HepG2 (cell line): ENCODE results near the gene AGFG1. TPM values are rescaled to one million over a fixed set of nuclear protein-coding genes. Genes with fewer than 3 reads are reported as not detected.
A peak's percentile ranks its signal among the peaks of the same experiment; 100 is the strongest.

Experiments used
- ATAC-seq: fragments of 200-7000 bp; cut with Tn5 transposase; 3 replicates; pipeline ENCODE4 v1.9.1; 2020; ENCODE audit warnings: mild to moderate bottlenecking, moderate library complexity
- BruUV-seq: library from RNA; stranded (reverse); fragments of 400-500 nt; replicated peaks from 2 replicates; lab custom pipeline; 2021; lab: Mats Ljungman, UMichigan
- CTCF ChIA-PET: fragments of 300-600 bp; formaldehyde crosslinking; extraction: SDS; loops from one replicate; lab custom pipeline; 2021; ENCODE audit warnings: low total read pairs, inconsistent platforms, low intra/inter-chr PET ratio; lab: Yijun Ruan, JAX
- POLR2A ChIA-PET: fragments of 350-600 bp; sonication (Branson Sonifier 250); formaldehyde crosslinking; loops from one replicate; lab custom pipeline; 2020; ENCODE audit warnings: antibody characterized with exemption, inconsistent platforms; lab: Yijun Ruan, JAX
- DNase-seq: peaks from one replicate; pipeline ENCODE4 v3.0.0-alpha.2; 2015; ENCODE audit warnings: low spot score
- FAIRE-seq: peaks from 3 replicates; lab custom pipeline; 2011; peaks lifted over from hg19 to GRCh38; lab: Jason Lieb, UNC
- H2AFZ ChIP-seq: one replicate; pipeline ENCODE4 v1.6.1; 2011; ENCODE audit warnings: low read length, inconsistent platforms
- H3K27ac ChIP-seq: fragments of 300-600 bp; 3 replicates; pipeline ENCODE4 v1.8.0; 2011; ENCODE audit warnings: mixed run types, mild to moderate bottlenecking, mixed read lengths, low read length, inconsistent platforms; ENCODE audit not compliant: insufficient read depth; ENCODE audit errors: extremely low read length
- H3K27me3 ChIP-seq, 2 experiments: fragments of 200-600 bp in 1 of 2; 2 replicates in 1 of 2; 3 replicates in 1 of 2; pipeline versions ENCODE4 v1.6.0 to v1.8.0; 2011; ENCODE audit warnings: low read length in 2 of 2, mild to moderate bottlenecking in 2 of 2, moderate library complexity in 2 of 2, inconsistent platforms in 1 of 2; ENCODE audit not compliant: insufficient read depth in 2 of 2, control insufficient read depth in 1 of 2
- H3K36me3 ChIP-seq, 2 experiments: fragments of 200-600 bp in 1 of 2; replicated peaks in 1 of 2; 2 replicates in 1 of 2; 3 replicates in 1 of 2; pipeline versions ENCODE4 v1.5.1 to v1.8.0; 2011; ENCODE audit warnings: low read length in 2 of 2, inconsistent platforms in 1 of 2; ENCODE audit not compliant: insufficient read depth in 2 of 2, control insufficient read depth in 1 of 2
- H3K4me1 ChIP-seq: 2 replicates; pipeline ENCODE4 v1.5.1; 2012; ENCODE audit warnings: low read length, inconsistent platforms; ENCODE audit not compliant: insufficient read depth
- H3K4me2 ChIP-seq: 2 replicates; pipeline ENCODE4 v1.6.0; 2011; ENCODE audit warnings: low read depth, low read length, inconsistent platforms
- H3K4me3 ChIP-seq, 3 experiments: fragments of 200-600 bp in 1 of 3; sonication (generic), shearing (Covaris generic) in 1 of 3; replicated peaks in 1 of 3; 2 replicates each; pipeline ENCODE4 v1.5.1; 2011 to 2016; ENCODE audit warnings: low read length in 3 of 3, inconsistent platforms in 2 of 3, low read depth in 2 of 3, mild to moderate bottlenecking in 2 of 3, control low read depth in 1 of 3, mixed read lengths in 1 of 3; ENCODE audit not compliant: insufficient read depth in 1 of 3
- H3K79me2 ChIP-seq: one replicate; pipeline ENCODE4 v1.6.1; 2011; ENCODE audit warnings: low read length, inconsistent platforms; ENCODE audit not compliant: insufficient read depth
- H3K9ac ChIP-seq: 2 replicates; pipeline ENCODE4 v1.6.0; 2011; ENCODE audit warnings: mild to moderate bottlenecking, low read depth, low read length, inconsistent platforms; ENCODE audit not compliant: insufficient read depth
- H3K9me3 ChIP-seq: 2 replicates; pipeline ENCODE4 v1.5.1; 2012; ENCODE audit warnings: mild to moderate bottlenecking, low read length
- H4K20me1 ChIP-seq: 2 replicates; pipeline ENCODE4 v1.6.0; 2011; ENCODE audit warnings: inconsistent platforms, mild to moderate bottlenecking, low read length, moderate library complexity; ENCODE audit not compliant: insufficient read depth
- CHD4 ChIP-seq: fragments of 200-600 bp; sonication (generic); IDR thresholded peaks from 2 replicates; pipeline ENCODE4 v1.7.0; 2017; ENCODE audit warnings: mild to moderate bottlenecking, low read length, borderline replicate concordance
- FOXA1 ChIP-seq, 2 experiments: fragments of 450-650 bp in 1 of 2; sonication (generic) in 1 of 2; formaldehyde crosslinking in 1 of 2; IDR thresholded peaks; 2 replicates each; pipeline versions ENCODE4 v1.4.0 to v1.6.1; 2016 to 2020; ENCODE audit warnings: missing genetic modification reagents in 1 of 2
- NFIB ChIP-seq: sonication (generic); formaldehyde crosslinking; IDR thresholded peaks from 2 replicates; pipeline ENCODE4 v1.9.0; 2021; ENCODE audit warnings: missing genetic modification reagents, mild to moderate bottlenecking, borderline replicate concordance
- RCOR2 ChIP-seq: IDR thresholded peaks from 2 replicates; pipeline ENCODE4 v1.6.1; 2016; ENCODE audit warnings: missing biosample characterization, missing genetic modification reagents
- SIX4 ChIP-seq: sonication (generic); formaldehyde crosslinking; IDR thresholded peaks from 2 replicates; pipeline ENCODE4 v1.4.0; 2020; ENCODE audit warnings: missing genetic modification reagents
- ZBTB34 ChIP-seq: sonication (generic); formaldehyde crosslinking; IDR thresholded peaks from 2 replicates; pipeline ENCODE4 v1.8.0; 2022; ENCODE audit warnings: mild to moderate bottlenecking, missing genetic modification reagents
- ZFY ChIP-seq: sonication (generic); formaldehyde crosslinking; IDR thresholded peaks from 2 replicates; pipeline ENCODE4 v1.4.0; 2020; ENCODE audit warnings: missing genetic modification reagents
- ZNF629 ChIP-seq: sonication (generic); formaldehyde crosslinking; conservative IDR thresholded peaks from 2 replicates; pipeline ENCODE4 v1.5.0; 2020; ENCODE audit warnings: missing genetic modification reagents
- WGBS: methylation state at CpG from one replicate; pipeline ENCODE4 v1.1.6; 2017; ENCODE audit warnings: low lambda C conversion rate; 5-methylcytosine and 5-hydroxymethylcytosine counted together
- in situ Hi-C: cut with HindIII; loops from 2 replicates; pipeline ENCODE4 v1.10.0; 2017; ENCODE audit warnings: low pct_unique_long_range_greater_than_20kb; ENCODE audit not compliant: extremely low pct_ligation_motif_present
- intact Hi-C: fragments of 100-400 bp; cut with micrococcal nuclease; formaldehyde crosslinking; loops from one replicate; pipeline ENCODE4 v1.10.0; 2022; ENCODE audit not compliant: unreplicated experiment
- polyA plus RNA-seq, 8 experiments: library from polyadenylated mRNA; depleted of rRNA in 3 of 8; stranded (reverse) in 7 of 8; unstranded in 1 of 8; fragments of >200 nt; fragmentation: Illumina TruSeq in 4 of 8; extraction: Trizol in 4 of 8; gene quantifications; 2 replicates each; pipeline versions ENCODE4 v1.2.1 to v1.2.3, GENCODE V29; 2011 to 2016; ENCODE audit warnings: low read depth in 4 of 8, missing spikeins in 1 of 8, mixed read lengths in 1 of 8; ENCODE audit not compliant: insufficient read depth in 1 of 8
- total RNA-seq, 5 experiments: library from RNA; depleted of rRNA; stranded (reverse); fragments of >200 nt; fragmentation: Illumina TruSeq; extraction: Trizol; gene quantifications; 2 replicates each; pipeline ENCODE4 v1.2.3, GENCODE V29; 2016; ENCODE audit warnings: low read depth in 1 of 5

AGFG1 gene
- total and polyA plus RNA-seq, 2 of the 13 experiments (the other 11 are each of a cell fraction or from before 2014, with no cell fraction given), result 145 to 168 TPM

GRCh38 chr2:227462462-227462951 is 9.4 kb upstream of the AGFG1 start (continued):
- TF ChIP-seq ZBTB34, result no peak
- no peak for TF ChIP-seq ZFY (CRISPR knock-in tag)
- no peak for TF ChIP-seq SIX4 (CRISPR knock-in tag)
- no peak for TF ChIP-seq FOXA1 (IDR thresholded peaks at IDR 0.05)
- TF ChIP-seq FOXA1 (CRISPR knock-in tag; IDR thresholded peaks at IDR 0.05), result no peak

GRCh38 chr2:227462972-227463931 is 8.7 kb upstream of the AGFG1 start:
- no peaks in the 10 kb centered on the region for H3K9me3 ChIP-seq
- no peaks in the 10 kb centered on the region for H3K27me3 ChIP-seq
- FAIRE-seq (no peak), DNase-seq (no peak), ATAC-seq (no peak)
- no peak overlapping the region for H3K4me3 ChIP-seq
- BruUV-seq, result no TSS peak
- no peaks in the 10 kb centered on the region for H3K36me3 ChIP-seq
- H2AFZ ChIP-seq, result no peak overlapping the region
- H3K9ac ChIP-seq, result no peak overlapping the region
- in situ Hi-C loops, result no loop called here
- intact Hi-C loops, result no loop called here
- ChIA-PET POLR2A (interaction anchor here (1.7 kb wide), 1 partner anchor 12 kb away, joined by 8 read pairs; no protein-coding TSS in a partner anchor), CTCF (no interaction called here)
- TF ChIP-seq CHD4, result peak; percentile 84
- TF ChIP-seq NFIB (CRISPR knock-in tag), result no peak
- TF ChIP-seq ZNF629, result peak; percentile 94
- 0 out of 2 replicates have a peak, but pooled peaks have one; percentile 38 for TF ChIP-seq RCOR2 (CRISPR knock-in tag)
- H3K79me2 ChIP-seq, result no peaks in the 10 kb centered on the region
- no peaks in the 10 kb centered on the region for H4K20me1 ChIP-seq
- H3K4me1 ChIP-seq, result peaks cover 65% of the 10 kb centered on the region
- H3K4me2 ChIP-seq, result no peak overlapping the region
- H3K27ac ChIP-seq, result no peak overlapping the region
- 89% methylated on average over 13 of the region's 13 CpGs for WGBS
